HUDEP-2 (cell line): ENCODE data around the gene CA5A.
A peak's percentile ranks its signal among the peaks of the same experiment; 100 is the strongest.
"Not testable (repeated sequence)": the region's sequence is repeated elsewhere in the genome, so short reads cannot be mapped to it uniquely, and the experiment has no call there.

Experiments
- DNase-seq, 76 experiments: peaks; one replicate each; lab custom pipeline; 2025; ENCODE audit not compliant: unreplicated experiment in 76 of 76; lab: John Stamatoyannopoulos, UW

Gene CA5A

GRCh38 chr16:87926246-87927194, 9.8 kb downstream of the CA5A start:
- no peak for DNase-seq

- DNase-seq: no peak
These were observed 11.3 kb downstream of the CA5A start for GRCh38 chr16:87924811-87925670.

GRCh38 chr16:87924041-87924810, 12.1 kb downstream of the CA5A start:
- DNase-seq: no peak

GRCh38 chr16:87922250-87922871, 14.0 kb downstream of the CA5A start:
- DNase-seq: no peak

- no peak for DNase-seq
These were observed 15.0 kb downstream of the CA5A start for GRCh38 chr16:87921236-87921773.

- DNase-seq: no peak
These were observed 16.7 kb downstream of the CA5A start for GRCh38 chr16:87919681-87919994.

- no peak for DNase-seq
These were observed 17.3 kb downstream of the CA5A start for GRCh38 chr16:87918866-87919680.

- no peak for DNase-seq
These were observed 18.0 kb downstream of the CA5A start for GRCh38 chr16:87918338-87918737.

GRCh38 chr16:87917503-87917902, 18.8 kb downstream of the CA5A start:
- no peak for DNase-seq

- DNase-seq: no peak
These were observed 21.5 kb downstream of the CA5A start for GRCh38 chr16:87914812-87915211.

- DNase-seq: not testable (repeated sequence)
These were observed 22.2 kb downstream of the CA5A start for GRCh38 chr16:87914021-87914725.

- DNase-seq: not testable (repeated sequence)
These were observed 23.6 kb downstream of the CA5A start for GRCh38 chr16:87912691-87913090.

GRCh38 chr16:87911106-87911763, 25.1 kb downstream of the CA5A start:
- not testable (repeated sequence) for DNase-seq

GRCh38 chr16:87909203-87909935, 27.0 kb downstream of the CA5A start:
- peak in 65 of 76 experiments; percentile 4 to 82 (median 46) for DNase-seq

- not testable (repeated sequence) for DNase-seq
These were observed 28.2 kb downstream of the CA5A start for GRCh38 chr16:87908101-87908500.

GRCh38 chr16:87905521-87905920, 30.8 kb downstream of the CA5A start:
- DNase-seq: not testable (repeated sequence)

GRCh38 chr16:87904963-87905362, 31.4 kb downstream of the CA5A start:
- not testable (repeated sequence) for DNase-seq
